Right lobe of liver (tissue), 6 donors: ENCODE data around the gene CPNE1. TPM values are rescaled to one million over a fixed set of nuclear protein-coding genes. Genes with fewer than 3 reads are reported as not detected.

Experiments used
- ATAC-seq, 4 donors: fragments of 200-7000 bp; cut with Tn5 transposase; one replicate each; pipeline ENCODE4 v1.9.1; 2020; ENCODE audit warnings: mild to moderate bottlenecking in 4 of 4, moderate library complexity in 4 of 4
- DNase-seq, 3 donors: peaks; one replicate each; pipeline ENCODE4 v3.0.0-alpha.2; 2020
- H3K27ac ChIP-seq, 3 donors: fragments of 200-600 bp; one replicate each; pipeline ENCODE4 v1.8.0; 2022
- H3K27me3 ChIP-seq, 2 donors: fragments of 200-600 bp; one replicate each; pipeline ENCODE4 v1.8.0; 2022
- H3K36me3 ChIP-seq, 4 donors: fragments of 200-600 bp; sonication (generic) in 1 of 4; one replicate each; pipeline versions ENCODE4 v1.5.1 to v1.8.0; 2017 to 2022; ENCODE audit warnings: control low read depth in 1 of 4
- H3K4me1 ChIP-seq, 4 donors: fragments of 200-600 bp; sonication (generic) in 1 of 4; one replicate each; pipeline versions ENCODE4 v1.5.1 to v1.8.0; 2017 to 2022; ENCODE audit warnings: control low read depth in 1 of 4
- H3K4me3 ChIP-seq, 3 donors: fragments of 200-600 bp; one replicate each; pipeline ENCODE4 v1.8.0; 2022
- H3K9me3 ChIP-seq, 4 donors: fragments of 200-600 bp; sonication (generic) in 1 of 4; one replicate each; pipeline versions ENCODE4 v1.5.1 to v1.8.0; 2017 to 2022; ENCODE audit warnings: control low read depth in 1 of 4
- POLR2A ChIP-seq: fragments of 450-650 bp; IDR thresholded peaks from one replicate; pipeline ENCODE4 v1.6.1; 2017; ENCODE audit warnings: antibody characterized with exemption, mild to moderate bottlenecking
- WGBS: methylation state at CpG from one replicate; pipeline ENCODE4 v1.1.6; 2018; ENCODE audit warnings: low coverage, low lambda C conversion rate; ENCODE audit not compliant: insufficient coverage; ENCODE audit errors: missing lambda C conversion rate; 5-methylcytosine and 5-hydroxymethylcytosine counted together
- intact Hi-C, 2 donors: fragments of 100-400 bp; cut with DNase I; formaldehyde crosslinking; loops; one replicate each; pipeline versions ENCODE4 v1.11.2 to v1.14.1; 2022
- total RNA-seq, 6 experiments: library from RNA; depleted of rRNA in 2 of 6; stranded (reverse); fragments of >200 nt in 2 of 6; fragmentation: NEBNext Ultra II Directional in 3 of 6; extraction: Animal tissue kit (Norgen Biotek cat#: 25700) in 3 of 6; gene quantifications; one replicate each; pipeline versions ENCODE4 v1.1.0 to v1.2.4, GENCODE V29; 2016 to 2023
- TF ChIP-seq, protein P1 (sequence below), 4 donors: fragments of 200-600 bp in 3 of 4; fragments of 450-650 bp in 1 of 4; IDR thresholded peaks; one replicate each; pipeline versions ENCODE4 v1.5.1 to v1.8.0; 2016 to 2022; ENCODE audit warnings: antibody characterized with exemption in 4 of 4, mild to moderate bottlenecking in 2 of 4
- donor health status: DM: no; HTN: yes; CAD: no.
- donor health status: DM: no; HTN: no; CAD: no.
- donor health status: DM: no; HTN: no; CAD: no.
- donor health status: DM: no; HTN: yes; CAD: no.
- donor health status: DM: no; HTN: yes; CAD: no.

CPNE1 gene
- total RNA-seq, 6 experiments from 2014 or later, result 35.5 to 72.0 (median 53.3) TPM

DNA sequence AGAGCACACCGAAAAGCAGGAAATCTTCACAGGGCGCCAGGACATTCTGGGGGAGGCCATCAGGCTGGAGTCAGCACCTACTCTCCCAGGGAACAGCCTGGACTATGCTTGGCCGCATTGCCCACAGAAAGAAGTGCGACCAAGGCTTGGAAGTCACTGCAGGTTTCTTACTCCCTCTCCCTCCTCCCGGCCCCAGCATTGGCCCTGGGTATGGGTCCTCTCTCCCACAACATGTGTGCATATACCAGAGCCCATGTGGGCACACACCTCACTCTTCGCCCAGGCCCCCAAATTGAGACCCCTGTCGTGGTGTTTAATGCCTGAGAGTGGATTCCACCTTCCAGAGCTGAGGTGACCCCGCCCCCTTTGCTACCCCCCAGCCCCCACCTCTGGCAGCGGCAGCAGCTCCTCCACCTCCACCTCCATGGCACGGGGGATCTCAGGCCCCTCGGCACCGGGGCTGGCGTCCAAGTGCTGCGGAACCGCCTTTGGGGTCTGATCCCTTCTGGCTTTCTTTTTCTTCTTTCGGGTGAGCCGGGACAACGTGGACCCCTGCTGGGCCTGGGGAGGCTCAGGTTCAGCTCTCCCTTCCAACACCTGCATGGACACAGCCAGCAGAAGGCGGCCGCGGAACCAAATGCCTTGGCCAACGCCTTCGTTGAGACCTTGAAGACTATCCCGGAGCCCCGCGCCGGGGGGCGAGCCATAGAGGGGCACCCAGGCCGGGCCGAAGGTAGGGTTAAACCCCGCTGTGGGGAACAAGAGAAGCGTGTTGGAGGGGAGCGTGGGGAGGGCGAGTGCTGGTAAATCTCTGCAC, 64.3 kb downstream of the CPNE1 start:
- intact Hi-C loops, result no loop called here
- Histone ChIP-seq H3K9me3 (no peaks in the 10 kb centered on the region), H3K27me3 (no peaks in the 10 kb centered on the region), H3K27ac (no peak overlapping the region), H3K4me1 (peaks cover 0 to 14% (median 3%) of the 10 kb centered on the region in 4 donors), H3K36me3 (no peaks in the 10 kb centered on the region), H3K4me3 (peak overlapping the region; percentile 38 to 53 (median 44))
- no peak for ATAC-seq
- 22% methylated on average over 11 of the region's 34 CpGs for WGBS
- peak in 1 of 3 donors; percentile 27 for DNase-seq
- TF ChIP-seq, protein P1, sequence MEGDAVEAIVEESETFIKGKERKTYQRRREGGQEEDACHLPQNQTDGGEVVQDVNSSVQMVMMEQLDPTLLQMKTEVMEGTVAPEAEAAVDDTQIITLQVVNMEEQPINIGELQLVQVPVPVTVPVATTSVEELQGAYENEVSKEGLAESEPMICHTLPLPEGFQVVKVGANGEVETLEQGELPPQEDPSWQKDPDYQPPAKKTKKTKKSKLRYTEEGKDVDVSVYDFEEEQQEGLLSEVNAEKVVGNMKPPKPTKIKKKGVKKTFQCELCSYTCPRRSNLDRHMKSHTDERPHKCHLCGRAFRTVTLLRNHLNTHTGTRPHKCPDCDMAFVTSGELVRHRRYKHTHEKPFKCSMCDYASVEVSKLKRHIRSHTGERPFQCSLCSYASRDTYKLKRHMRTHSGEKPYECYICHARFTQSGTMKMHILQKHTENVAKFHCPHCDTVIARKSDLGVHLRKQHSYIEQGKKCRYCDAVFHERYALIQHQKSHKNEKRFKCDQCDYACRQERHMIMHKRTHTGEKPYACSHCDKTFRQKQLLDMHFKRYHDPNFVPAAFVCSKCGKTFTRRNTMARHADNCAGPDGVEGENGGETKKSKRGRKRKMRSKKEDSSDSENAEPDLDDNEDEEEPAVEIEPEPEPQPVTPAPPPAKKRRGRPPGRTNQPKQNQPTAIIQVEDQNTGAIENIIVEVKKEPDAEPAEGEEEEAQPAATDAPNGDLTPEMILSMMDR (IDR thresholded peaks at IDR 0.05), result no peak
- TF ChIP-seq POLR2A, result no peak

DNA sequence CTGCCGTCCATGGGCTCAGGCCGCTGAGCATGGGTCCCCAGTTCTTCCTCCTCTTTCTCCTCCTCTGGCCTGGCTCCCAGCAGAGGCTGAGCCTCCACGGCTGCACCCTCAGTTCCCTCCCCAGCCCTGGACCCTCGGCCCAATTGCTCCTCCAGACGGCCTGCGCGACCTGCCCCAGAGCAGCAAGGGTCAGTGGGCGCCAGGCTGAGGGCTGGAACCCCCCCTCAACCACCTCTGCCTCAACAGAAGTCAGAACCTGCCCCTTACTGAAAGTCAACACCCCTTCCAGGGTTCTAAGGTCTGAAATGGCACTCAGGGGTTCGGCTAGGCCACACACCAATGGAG, 65.0 kb downstream of the CPNE1 start:
- DNase-seq (peak in 1 of 3 donors; percentile 44), ATAC-seq (no peak)
- Histone ChIP-seq H3K4me3 (no peak overlapping the region), H3K27ac (no peak overlapping the region), H3K36me3 (no peaks in the 10 kb centered on the region), H3K4me1 (peaks cover 0 to 14% (median 3%) of the 10 kb centered on the region in 4 donors), H3K27me3 (no peaks in the 10 kb centered on the region), H3K9me3 (no peaks in the 10 kb centered on the region)
- 93% methylated on average over 3 of the region's 9 CpGs for WGBS
- intact Hi-C loops, result no loop called here
- no peak for TF ChIP-seq POLR2A
- TF ChIP-seq, protein P1 (IDR thresholded peaks at IDR 0.05), result no peak

DNA sequence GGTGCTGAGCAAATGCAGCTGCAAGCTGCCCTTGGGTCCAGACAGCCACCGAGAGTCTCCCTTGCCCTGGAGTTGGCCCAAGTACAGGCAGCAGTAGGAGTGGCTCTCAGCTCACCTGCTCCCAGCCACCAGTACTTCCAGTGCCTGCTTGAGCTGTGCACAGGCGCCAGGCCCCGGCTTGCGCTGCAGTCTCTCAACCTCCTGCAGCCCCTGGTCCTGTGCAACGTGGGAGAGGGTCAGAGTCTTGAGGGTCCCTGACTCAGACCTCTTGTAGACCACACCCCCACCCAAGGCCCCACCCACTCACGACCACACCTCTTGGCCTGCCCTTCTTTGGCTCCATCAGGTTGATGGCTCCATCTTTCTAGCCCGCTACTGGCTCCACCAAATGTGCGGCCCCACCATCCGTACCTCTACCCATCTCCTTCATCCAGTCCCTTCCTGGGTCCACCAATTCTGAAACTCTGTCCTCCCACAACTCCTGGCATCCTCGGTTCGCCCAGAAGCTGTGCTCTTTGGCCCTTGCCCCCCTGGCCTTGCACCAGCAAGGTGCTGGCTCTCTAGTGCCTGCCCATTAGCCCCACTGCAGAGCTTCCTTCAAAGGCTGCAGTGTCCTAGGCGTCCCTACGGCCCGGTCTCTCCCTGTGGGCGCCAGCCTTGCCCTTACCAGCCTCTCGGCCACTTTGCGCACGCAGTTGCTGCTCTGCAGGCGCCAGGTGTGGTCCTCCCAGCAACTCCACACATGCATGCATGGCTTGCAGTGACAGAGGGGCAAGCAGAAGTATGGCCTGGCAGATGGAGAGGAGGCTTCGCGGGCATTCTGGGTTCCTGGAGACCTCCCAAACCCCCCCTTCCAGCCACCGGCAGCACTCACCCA, 65.6 kb downstream of the CPNE1 start:
- no peaks in the 10 kb centered on the region for H3K36me3 ChIP-seq
- WGBS, result 76% methylated on average over 7 of the region's 22 CpGs
- no peak for TF ChIP-seq POLR2A
- TF ChIP-seq, protein P1 (IDR thresholded peaks at IDR 0.05), result no peak
- peaks cover 0 to 14% (median 3%) of the 10 kb centered on the region in 4 donors for H3K4me1 ChIP-seq
- intact Hi-C loops, result no loop called here
- no peak overlapping the region for H3K27ac ChIP-seq
- ATAC-seq (peak in 2 of 4 donors; percentile 11 to 33), DNase-seq (peak in 1 of 3 donors; percentile 27)
- H3K9me3 ChIP-seq, result no peaks in the 10 kb centered on the region
- no peaks in the 10 kb centered on the region for H3K27me3 ChIP-seq
- no peak overlapping the region for H3K4me3 ChIP-seq

DNA sequence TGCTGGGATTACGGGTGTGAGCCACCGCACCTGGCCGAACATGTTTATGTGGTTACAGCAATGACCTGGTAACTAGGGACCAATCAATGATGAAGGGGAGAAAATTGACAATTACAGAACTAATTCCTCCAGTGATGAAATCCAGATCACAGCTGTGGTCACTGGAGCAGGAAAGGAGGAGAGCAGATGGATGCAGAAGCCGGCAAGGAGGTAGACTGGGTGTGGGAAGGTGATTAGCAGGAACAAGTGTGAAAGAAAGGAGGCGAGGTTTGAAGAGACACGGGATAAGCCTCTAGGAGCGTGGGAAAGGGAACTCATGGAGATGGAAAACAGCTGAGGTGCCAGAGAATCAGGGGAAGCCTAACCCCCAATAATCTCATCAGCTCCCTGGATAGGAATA, 66.2 kb downstream of the CPNE1 start:
- Histone ChIP-seq H3K9me3 (no peaks in the 10 kb centered on the region), H3K27me3 (no peaks in the 10 kb centered on the region), H3K27ac (no peak overlapping the region), H3K4me3 (no peak overlapping the region), H3K36me3 (no peaks in the 10 kb centered on the region), H3K4me1 (peaks cover 0 to 14% (median 3%) of the 10 kb centered on the region in 4 donors)
- no peak for DNase-seq
- no peak for ATAC-seq
- WGBS, result 81% methylated on average over 7 of the region's 7 CpGs
- TF ChIP-seq, protein P1 (IDR thresholded peaks at IDR 0.05), result no peak
- TF ChIP-seq POLR2A, result no peak
- intact Hi-C loops, result no loop called here
